WERI-Rb-1 (cell line): Measurements from ENCODE around the gene NECAB2.

Experiments used
- DNase-seq: peaks from one replicate; pipeline ENCODE4 v3.0.0-alpha.2; 2020
- H3K27ac ChIP-seq: fragments of 250-450 bp; sonication (Bioruptor Pico); 2 replicates; pipeline ENCODE4 v1.5.1; 2020; ENCODE audit warnings: mild to moderate bottlenecking, moderate library complexity
- H3K27me3 ChIP-seq: fragments of 250-450 bp; sonication (Bioruptor Pico); 2 replicates; pipeline ENCODE4 v1.5.1; 2021; ENCODE audit warnings: mild to moderate bottlenecking, low read depth, moderate library complexity; ENCODE audit not compliant: insufficient read depth, severe bottlenecking
- H3K36me3 ChIP-seq: fragments of 250-450 bp; sonication (Bioruptor Pico); 2 replicates; pipeline ENCODE4 v1.5.1; 2020; ENCODE audit warnings: mild to moderate bottlenecking, moderate library complexity
- H3K4me3 ChIP-seq: 2 replicates; pipeline ENCODE4 v1.5.1; 2011; ENCODE audit warnings: low read depth, mild to moderate bottlenecking, control low read depth, low read length
- H3K9me3 ChIP-seq: fragments of 250-450 bp; sonication (Bioruptor Pico); 2 replicates; pipeline ENCODE4 v1.5.1; 2021; ENCODE audit warnings: mild to moderate bottlenecking, moderate library complexity; ENCODE audit not compliant: severe bottlenecking
- CTCF ChIP-seq: IDR thresholded peaks from 2 replicates; pipeline ENCODE4 v1.5.1; 2011; ENCODE audit warnings: low read depth, mild to moderate bottlenecking, control low read depth, inconsistent platforms, low read length

Gene NECAB2

GRCh38 chr16:84001726-84002125, 33.7 kb downstream of the NECAB2 start:
- Histone ChIP-seq H3K27me3 (no peaks in the 10 kb centered on the region), H3K9me3 (no peaks in the 10 kb centered on the region)
- no peak for TF ChIP-seq CTCF

GRCh38 chr16:84003038-84003437, 35.0 kb downstream of the NECAB2 start:
- no peaks in the 10 kb centered on the region for H3K36me3 ChIP-seq
- no peak for TF ChIP-seq CTCF
- no peak for DNase-seq
- no peak overlapping the region for H3K4me3 ChIP-seq
- no peak overlapping the region for H3K27ac ChIP-seq
- no peaks in the 10 kb centered on the region for H3K9me3 ChIP-seq
- no peaks in the 10 kb centered on the region for H3K27me3 ChIP-seq

More at GRCh38 chr16:84001726-84002125, 33.7 kb downstream of the NECAB2 start:
- H3K4me3 ChIP-seq, result no peak overlapping the region
- no peak for DNase-seq
- no peak overlapping the region for H3K27ac ChIP-seq
- H3K36me3 ChIP-seq, result no peaks in the 10 kb centered on the region

GRCh38 chr16:84004442-84004841, 36.4 kb downstream of the NECAB2 start:
- Histone ChIP-seq H3K9me3 (no peaks in the 10 kb centered on the region), H3K27me3 (no peaks in the 10 kb centered on the region), H3K4me3 (no peak overlapping the region), H3K27ac (no peak overlapping the region), H3K36me3 (no peaks in the 10 kb centered on the region)
- TF ChIP-seq CTCF, result no peak
- DNase-seq, result no peak

GRCh38 chr16:84005391-84005790, 37.3 kb downstream of the NECAB2 start:
- Histone ChIP-seq H3K36me3 (no peaks in the 10 kb centered on the region), H3K4me3 (no peak overlapping the region), H3K27ac (no peak overlapping the region), H3K27me3 (no peaks in the 10 kb centered on the region), H3K9me3 (no peaks in the 10 kb centered on the region)
- no peak for TF ChIP-seq CTCF
- no peak for DNase-seq

- no peak for DNase-seq
- TF ChIP-seq CTCF, result no peak
- H3K36me3 ChIP-seq, result no peaks in the 10 kb centered on the region
- no peaks in the 10 kb centered on the region for H3K9me3 ChIP-seq
- no peaks in the 10 kb centered on the region for H3K27me3 ChIP-seq
- H3K4me3 ChIP-seq, result no peak overlapping the region
- H3K27ac ChIP-seq, result no peak overlapping the region
Observed at GRCh38 chr16:84007520-84007919, 39.5 kb downstream of the NECAB2 start.

GRCh38 chr16:84007965-84008364, 39.9 kb downstream of the NECAB2 start:
- no peaks in the 10 kb centered on the region for H3K9me3 ChIP-seq

More at GRCh38 chr16:84007965-84008364, 39.9 kb downstream of the NECAB2 start:
- Histone ChIP-seq H3K36me3 (no peaks in the 10 kb centered on the region), H3K4me3 (no peak overlapping the region), H3K27me3 (no peaks in the 10 kb centered on the region), H3K27ac (no peak overlapping the region)
- DNase-seq, result no peak
- TF ChIP-seq CTCF, result no peak
